Measurements from ENCODE around the gene TMEM213.

- TF ChIP-seq CTCF (IDR thresholded peaks at IDR 0.05), result no peak
- no peak for TF ChIP-seq POLR2A (IDR thresholded peaks at IDR 0.05)
Observed at GRCh38 chr7:138848056-138848980, 50.5 kb downstream of the TMEM213 start.
